Activated CD4-positive, alpha-beta memory T cell treated with anti-CD3 and anti-CD28 coated beads, Interleukin-2, amount 10 ng/mL, durations not matched to agents 7 days and 5 days (primary cell): ENCODE results near the gene MPPED2. TPM values are rescaled to one million over a fixed set of nuclear protein-coding genes. Genes with fewer than 3 reads are reported as not detected.

ENCODE experiments used
- CTCF ChIA-PET: fragments of 350-600 bp; sonication (Branson Sonifier 250); formaldehyde crosslinking; loops from one replicate; lab custom pipeline; 2021; ENCODE audit warnings: antibody characterized with exemption, inconsistent platforms; lab: Charles Lee
- POLR2A ChIA-PET: fragments of 350-600 bp; sonication (Branson Sonifier 250); formaldehyde crosslinking; loops from one replicate; lab custom pipeline; 2021; ENCODE audit warnings: antibody characterized with exemption; lab: Charles Lee
- DNase-seq: peaks from one replicate; pipeline ENCODE4 v3.0.0-alpha.2; 2020
- H3K27ac Mint-ChIP-seq: one replicate; pipeline ENCODE4 v1.8.0; 2021; ENCODE audit warnings: mild to moderate bottlenecking, mixed read lengths
- H3K27me3 Mint-ChIP-seq: one replicate; pipeline ENCODE4 v1.8.0; 2021; ENCODE audit warnings: mixed read lengths
- H3K36me3 Mint-ChIP-seq: one replicate; pipeline ENCODE4 v1.8.0; 2021; ENCODE audit warnings: low read depth, mixed read lengths
- H3K4me1 Mint-ChIP-seq: one replicate; pipeline ENCODE4 v1.8.0; 2021; ENCODE audit warnings: mixed read lengths
- H3K4me3 Mint-ChIP-seq: one replicate; pipeline ENCODE4 v1.8.0; 2021; ENCODE audit warnings: mild to moderate bottlenecking, mixed read lengths
- H3K9me3 Mint-ChIP-seq: one replicate; pipeline ENCODE4 v1.8.0; 2021; ENCODE audit warnings: mixed read lengths
- total RNA-seq, 2 experiments: library from RNA; stranded (reverse); gene quantifications; one replicate each; pipeline ENCODE4 v1.2.3, GENCODE V29; 2021

Gene MPPED2
- total RNA-seq, 2 experiments from 2014 or later: not detected

- Mint-ChIP-seq H3K27ac (no peak overlapping the region), H3K27me3 (no peaks in the 10 kb centered on the region), H3K4me1 (peaks cover 3% of the 10 kb centered on the region), H3K4me3 (no peak overlapping the region), H3K36me3 (no peaks in the 10 kb centered on the region), H3K9me3 (no peaks in the 10 kb centered on the region)
- DNase-seq: no peak
- CTCF ChIA-PET: no interaction called here
- POLR2A ChIA-PET: no interaction called here
These were observed 126.3 kb downstream of the MPPED2 start for GRCh38 chr11:30459821-30460220.

- no peaks in the 10 kb centered on the region for H3K27me3 Mint-ChIP-seq
These were observed 126.8 kb downstream of the MPPED2 start for GRCh38 chr11:30459306-30459705.

GRCh38 chr11:30458541-30458940, 127.6 kb downstream of the MPPED2 start:
- CTCF ChIA-PET: no interaction called here
- no peak overlapping the region for H3K4me3 Mint-ChIP-seq

More at GRCh38 chr11:30459306-30459705, 126.8 kb downstream of the MPPED2 start:
- H3K4me3 Mint-ChIP-seq: no peak overlapping the region
- H3K27ac Mint-ChIP-seq: no peak overlapping the region
- H3K36me3 Mint-ChIP-seq: no peaks in the 10 kb centered on the region
- H3K9me3 Mint-ChIP-seq: no peaks in the 10 kb centered on the region
- ChIA-PET CTCF (no interaction called here), POLR2A (no interaction called here)
- no peak for DNase-seq
- H3K4me1 Mint-ChIP-seq: peaks cover 3% of the 10 kb centered on the region

DNA sequence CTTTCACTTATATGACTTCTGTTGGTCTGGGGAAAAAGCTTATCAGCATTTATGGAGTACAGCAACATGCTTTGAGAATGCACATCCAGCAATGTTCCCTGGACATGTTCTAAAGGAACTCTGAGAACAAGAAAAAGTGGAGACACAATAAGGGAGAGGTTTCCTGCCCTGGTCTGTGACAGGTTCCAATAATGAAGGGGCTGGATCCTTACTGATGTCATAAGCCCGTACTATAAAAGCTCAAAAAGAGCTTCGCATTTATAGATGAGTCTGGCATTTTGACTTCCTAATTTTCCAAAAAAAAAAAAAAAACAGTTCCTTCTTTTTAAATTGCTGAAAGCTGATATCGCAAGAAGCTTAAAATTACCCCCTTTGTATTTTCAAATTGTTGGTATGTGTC, 129.1 kb downstream of the MPPED2 start:
- no peaks in the 10 kb centered on the region for H3K9me3 Mint-ChIP-seq
- no peak for DNase-seq

More at GRCh38 chr11:30458541-30458940, 127.6 kb downstream of the MPPED2 start:
- Mint-ChIP-seq H3K27me3 (no peaks in the 10 kb centered on the region), H3K9me3 (no peaks in the 10 kb centered on the region), H3K27ac (no peak overlapping the region), H3K4me1 (peaks cover 3% of the 10 kb centered on the region), H3K36me3 (no peaks in the 10 kb centered on the region)
- POLR2A ChIA-PET: no interaction called here
- no peak for DNase-seq

GRCh38 chr11:30455025-30455424, 131.1 kb downstream of the MPPED2 start:
- H3K9me3 Mint-ChIP-seq: no peaks in the 10 kb centered on the region
- no peaks in the 10 kb centered on the region for H3K27me3 Mint-ChIP-seq
- H3K4me1 Mint-ChIP-seq: no peaks in the 10 kb centered on the region
- H3K27ac Mint-ChIP-seq: no peak overlapping the region
- no peak for DNase-seq
- ChIA-PET POLR2A (no interaction called here), CTCF (no interaction called here)
- H3K4me3 Mint-ChIP-seq: no peak overlapping the region
- no peaks in the 10 kb centered on the region for H3K36me3 Mint-ChIP-seq

More for the DNA sequence above, 129.1 kb downstream of the MPPED2 start:
- no peaks in the 10 kb centered on the region for H3K36me3 Mint-ChIP-seq
- no peak overlapping the region for H3K4me3 Mint-ChIP-seq
- no peak overlapping the region for H3K27ac Mint-ChIP-seq
- H3K4me1 Mint-ChIP-seq: peaks cover 2% of the 10 kb centered on the region
- ChIA-PET POLR2A (no interaction called here), CTCF (interaction anchor here (0.7 kb wide), 1 partner anchor 23 kb away, joined by 3 read pairs; no protein-coding TSS in a partner anchor)
- H3K27me3 Mint-ChIP-seq: no peaks in the 10 kb centered on the region

- Mint-ChIP-seq H3K4me1 (no peaks in the 10 kb centered on the region), H3K36me3 (no peaks in the 10 kb centered on the region), H3K9me3 (no peaks in the 10 kb centered on the region), H3K27ac (no peak overlapping the region), H3K27me3 (no peaks in the 10 kb centered on the region), H3K4me3 (no peak overlapping the region)
- POLR2A ChIA-PET: no interaction called here
- DNase-seq: no peak
- CTCF ChIA-PET: no interaction called here
These were observed 131.6 kb downstream of the MPPED2 start for GRCh38 chr11:30454541-30454940.

DNA sequence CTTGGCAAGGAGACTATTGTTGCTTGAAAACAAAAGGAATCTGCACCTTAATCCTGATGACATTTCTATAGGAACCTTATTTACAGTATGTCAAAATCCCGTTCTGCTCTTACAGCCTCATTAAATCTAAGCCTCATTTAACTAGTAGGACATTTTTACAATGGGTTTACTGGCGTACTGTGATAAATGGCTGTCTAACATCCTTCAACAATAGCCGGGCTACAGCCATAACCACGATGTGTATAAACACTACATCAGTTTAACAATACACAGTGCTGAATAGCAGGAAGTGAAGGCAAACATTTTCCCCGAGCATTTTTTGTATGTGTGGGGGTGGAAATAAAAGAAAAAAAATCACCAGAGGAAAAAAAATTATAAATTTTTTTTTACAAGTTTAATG, 132.0 kb downstream of the MPPED2 start:
- no peaks in the 10 kb centered on the region for H3K27me3 Mint-ChIP-seq
- no peak for DNase-seq
- POLR2A ChIA-PET: no interaction called here
- H3K4me1 Mint-ChIP-seq: no peaks in the 10 kb centered on the region
- CTCF ChIA-PET: no interaction called here
- no peak overlapping the region for H3K27ac Mint-ChIP-seq
- H3K4me3 Mint-ChIP-seq: no peak overlapping the region
- H3K9me3 Mint-ChIP-seq: no peaks in the 10 kb centered on the region
- H3K36me3 Mint-ChIP-seq: no peaks in the 10 kb centered on the region

DNA sequence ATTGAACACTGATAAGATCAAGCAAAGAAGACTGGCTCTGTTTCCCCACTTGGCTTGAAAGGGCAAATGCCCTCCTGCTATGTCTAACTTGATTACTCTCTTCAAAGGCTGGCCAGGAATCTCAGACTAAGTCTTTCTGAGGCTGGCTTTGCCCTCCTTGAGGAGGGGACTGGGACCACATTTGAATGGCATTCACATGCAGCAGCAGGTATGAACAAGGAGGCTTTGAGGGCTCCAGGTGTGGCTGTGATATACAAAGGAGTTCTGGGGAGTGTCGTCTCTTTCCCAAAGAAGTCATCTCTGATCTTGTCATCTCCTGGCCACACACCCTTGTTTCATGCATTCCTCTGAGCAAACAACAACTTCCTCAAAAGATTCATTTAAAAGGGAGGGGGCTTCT, 132.4 kb downstream of the MPPED2 start:
- Mint-ChIP-seq H3K27ac (no peak overlapping the region), H3K27me3 (no peaks in the 10 kb centered on the region), H3K4me3 (no peak overlapping the region), H3K9me3 (no peaks in the 10 kb centered on the region), H3K36me3 (no peaks in the 10 kb centered on the region), H3K4me1 (no peaks in the 10 kb centered on the region)
- CTCF ChIA-PET: no interaction called here
- POLR2A ChIA-PET: no interaction called here
- no peak for DNase-seq

- no peak overlapping the region for H3K4me3 Mint-ChIP-seq
- no peaks in the 10 kb centered on the region for H3K27me3 Mint-ChIP-seq
- H3K4me1 Mint-ChIP-seq: no peaks in the 10 kb centered on the region
- ChIA-PET POLR2A (no interaction called here), CTCF (no interaction called here)
- no peak overlapping the region for H3K27ac Mint-ChIP-seq
- no peaks in the 10 kb centered on the region for H3K9me3 Mint-ChIP-seq
- no peaks in the 10 kb centered on the region for H3K36me3 Mint-ChIP-seq
- no peak for DNase-seq
These were observed 133.3 kb downstream of the MPPED2 start for GRCh38 chr11:30452842-30453241.

- Mint-ChIP-seq H3K4me3 (no peak overlapping the region), H3K9me3 (no peaks in the 10 kb centered on the region), H3K36me3 (no peaks in the 10 kb centered on the region), H3K27me3 (no peaks in the 10 kb centered on the region), H3K4me1 (no peaks in the 10 kb centered on the region), H3K27ac (no peak overlapping the region)
- ChIA-PET CTCF (no interaction called here), POLR2A (no interaction called here)
- no peak for DNase-seq
These were observed 134.0 kb downstream of the MPPED2 start for GRCh38 chr11:30452114-30452513.

DNA sequence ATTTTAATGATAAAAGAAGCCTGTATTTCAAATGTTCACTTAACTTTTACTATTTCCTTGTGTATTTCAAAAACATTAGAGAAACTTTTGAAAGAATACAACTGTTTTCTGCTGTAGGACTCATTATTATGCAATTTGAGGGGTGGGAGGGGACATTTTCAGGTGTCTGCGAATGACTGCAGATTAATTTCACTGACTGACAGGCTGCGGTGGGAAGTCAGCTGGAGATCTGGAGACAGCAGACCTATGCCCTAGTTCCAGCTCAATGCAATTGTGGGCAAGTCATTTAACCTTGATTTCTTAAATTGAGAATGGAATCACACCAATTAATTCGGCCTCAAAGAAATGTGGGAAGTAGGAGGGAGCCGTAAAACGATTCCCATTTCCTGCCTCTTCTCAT, 134.5 kb downstream of the MPPED2 start:
- Mint-ChIP-seq H3K4me1 (no peaks in the 10 kb centered on the region), H3K36me3 (no peaks in the 10 kb centered on the region), H3K27ac (no peak overlapping the region), H3K4me3 (no peak overlapping the region), H3K27me3 (no peaks in the 10 kb centered on the region), H3K9me3 (no peaks in the 10 kb centered on the region)
- POLR2A ChIA-PET: no interaction called here
- CTCF ChIA-PET: no interaction called here
- DNase-seq: no peak

GRCh38 chr11:30451167-30451566, 135.0 kb downstream of the MPPED2 start:
- CTCF ChIA-PET: no interaction called here
- H3K27ac Mint-ChIP-seq: no peak overlapping the region
- no peaks in the 10 kb centered on the region for H3K36me3 Mint-ChIP-seq
- H3K27me3 Mint-ChIP-seq: no peaks in the 10 kb centered on the region
- POLR2A ChIA-PET: no interaction called here
- H3K4me3 Mint-ChIP-seq: no peak overlapping the region
- no peaks in the 10 kb centered on the region for H3K4me1 Mint-ChIP-seq
- H3K9me3 Mint-ChIP-seq: no peaks in the 10 kb centered on the region
- DNase-seq: no peak

GRCh38 chr11:30447058-30447640, 139.0 kb downstream of the MPPED2 start:
- H3K4me1 Mint-ChIP-seq: no peaks in the 10 kb centered on the region
- H3K27me3 Mint-ChIP-seq: no peaks in the 10 kb centered on the region
- H3K27ac Mint-ChIP-seq: no peak overlapping the region
- H3K4me3 Mint-ChIP-seq: no peak overlapping the region
- no peak for DNase-seq
- H3K9me3 Mint-ChIP-seq: no peaks in the 10 kb centered on the region
- CTCF ChIA-PET: no interaction called here
- POLR2A ChIA-PET: no interaction called here
- H3K36me3 Mint-ChIP-seq: no peaks in the 10 kb centered on the region

DNA sequence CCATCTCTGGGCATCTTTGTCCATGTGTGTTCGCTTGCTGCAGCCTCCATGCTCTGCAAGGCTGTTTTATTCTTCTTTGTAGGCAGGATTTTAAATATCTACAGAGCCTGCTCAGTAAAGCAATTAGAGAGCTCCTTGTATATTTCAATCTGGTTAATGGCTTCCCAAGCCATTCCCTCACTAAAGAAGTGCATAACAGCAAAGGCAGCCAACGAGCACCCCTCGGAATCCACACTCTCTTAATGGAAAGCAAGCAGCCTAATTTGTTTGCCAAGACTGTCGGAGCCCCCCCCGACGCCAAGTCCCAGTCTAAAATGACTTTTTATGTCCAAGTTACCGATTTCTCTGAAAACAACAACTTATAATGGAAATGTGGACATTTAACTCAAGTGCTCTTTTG, 139.6 kb downstream of the MPPED2 start:
- ChIA-PET CTCF (no interaction called here), POLR2A (no interaction called here)
- H3K9me3 Mint-ChIP-seq: no peaks in the 10 kb centered on the region
- DNase-seq: no peak
- H3K4me1 Mint-ChIP-seq: no peaks in the 10 kb centered on the region
- H3K4me3 Mint-ChIP-seq: no peak overlapping the region
- no peaks in the 10 kb centered on the region for H3K27me3 Mint-ChIP-seq
- H3K27ac Mint-ChIP-seq: no peak overlapping the region
- no peaks in the 10 kb centered on the region for H3K36me3 Mint-ChIP-seq
